Central memory CD8-positive, alpha-beta T cell (primary cell): Measurements from ENCODE around the gene SAYSD1.
"Not testable (repeated sequence)": the region's sequence is repeated elsewhere in the genome, so short reads cannot be mapped to it uniquely, and the experiment has no call there.

Experiments used
- ATAC-seq: fragments of 150-1000 bp; cut with Tn5 transposase; replicated peaks from 2 replicates; pipeline ENCODE4 v1.10.0; 2022; ENCODE audit warnings: mild to moderate bottlenecking, moderate FRiP score, moderate number of reproducible peaks; ENCODE audit not compliant: poor library complexity, severe bottlenecking; ENCODE audit errors: extremely low read depth
- DNase-seq, 2 donors: peaks; one replicate each; pipeline ENCODE4 v3.0.0; 2021; ENCODE audit warnings: low spot score in 2 of 2
- H3K27ac Mint-ChIP-seq: one replicate; pipeline ENCODE4 v1.8.0; 2022; ENCODE audit warnings: low read depth, mild to moderate bottlenecking, moderate library complexity, mixed read lengths
- H3K27me3 Mint-ChIP-seq: one replicate; pipeline ENCODE4 v1.8.0; 2022; ENCODE audit warnings: mixed read lengths
- H3K36me3 Mint-ChIP-seq: one replicate; pipeline ENCODE4 v1.8.0; 2022; ENCODE audit warnings: mild to moderate bottlenecking, moderate library complexity, mixed read lengths; ENCODE audit not compliant: insufficient read depth
- H3K4me1 Mint-ChIP-seq: one replicate; pipeline ENCODE4 v1.8.0; 2022; ENCODE audit warnings: mixed read lengths
- H3K4me3 Mint-ChIP-seq: one replicate; pipeline ENCODE4 v1.8.0; 2022; ENCODE audit warnings: mild to moderate bottlenecking, moderate library complexity, mixed read lengths
- H3K9me3 Mint-ChIP-seq: one replicate; pipeline ENCODE4 v1.8.0; 2022; ENCODE audit warnings: mixed read lengths

Gene SAYSD1

GRCh38 chr6:39114704-39115599 lies at the start of gene SAYSD1:
Gene SAYSD1 (minus strand): TSS chr6:39115186. CDS start chr6:39115089, 97 bp downstream.
- ATAC-seq (peak; percentile 89), DNase-seq (peak; percentile 84 to 88)
- peak within 1 kb of the TSS; percentile 91 for H3K4me3 Mint-ChIP-seq
- H3K9me3 Mint-ChIP-seq: no peaks in the 10 kb centered on the region
- peak within 1 kb of the TSS; percentile 95 for H3K27ac Mint-ChIP-seq
- peaks cover 7% of the 10 kb centered on the region for H3K36me3 Mint-ChIP-seq
- no peaks in the 10 kb centered on the region for H3K27me3 Mint-ChIP-seq
- H3K4me1 Mint-ChIP-seq: peaks cover 35% of the 10 kb centered on the region

GRCh38 chr6:39157511-39157910 lies 42.5 kb upstream of the SAYSD1 start:
- Mint-ChIP-seq H3K27ac (no peak overlapping the region), H3K27me3 (peaks cover 11% of the 10 kb centered on the region), H3K9me3 (no peaks in the 10 kb centered on the region), H3K4me1 (no peaks in the 10 kb centered on the region), H3K36me3 (no peaks in the 10 kb centered on the region), H3K4me3 (no peak overlapping the region)
- ATAC-seq (no peak), DNase-seq (no peak)

GRCh38 chr6:39156801-39157200 lies 41.8 kb upstream of the SAYSD1 start:
- H3K27me3 Mint-ChIP-seq: peaks cover 18% of the 10 kb centered on the region
- no peak overlapping the region for H3K27ac Mint-ChIP-seq
- no peaks in the 10 kb centered on the region for H3K36me3 Mint-ChIP-seq
- H3K9me3 Mint-ChIP-seq: no peaks in the 10 kb centered on the region
- ATAC-seq: no peak
- no peak for DNase-seq
- no peak overlapping the region for H3K4me3 Mint-ChIP-seq
- no peaks in the 10 kb centered on the region for H3K4me1 Mint-ChIP-seq

- ATAC-seq: no peak
- DNase-seq: no peak
- Mint-ChIP-seq H3K27me3 (peaks cover 39% of the 10 kb centered on the region), H3K4me3 (no peak overlapping the region), H3K4me1 (no peaks in the 10 kb centered on the region), H3K9me3 (no peaks in the 10 kb centered on the region), H3K27ac (no peak overlapping the region), H3K36me3 (no peaks in the 10 kb centered on the region)
Observed at GRCh38 chr6:39154705-39155104, 39.7 kb upstream of the SAYSD1 start.

GRCh38 chr6:39153766-39154397 lies 38.9 kb upstream of the SAYSD1 start:
- DNase-seq (no peak), ATAC-seq (no peak)
- Mint-ChIP-seq H3K4me3 (no peak overlapping the region), H3K4me1 (no peaks in the 10 kb centered on the region), H3K27ac (no peak overlapping the region), H3K36me3 (no peaks in the 10 kb centered on the region), H3K9me3 (no peaks in the 10 kb centered on the region), H3K27me3 (peaks cover 47% of the 10 kb centered on the region)

GRCh38 chr6:39152262-39152661 lies 37.3 kb upstream of the SAYSD1 start:
- H3K4me1 Mint-ChIP-seq: no peaks in the 10 kb centered on the region
- no peaks in the 10 kb centered on the region for H3K9me3 Mint-ChIP-seq
- no peak for ATAC-seq
- H3K27me3 Mint-ChIP-seq: peaks cover 63% of the 10 kb centered on the region
- H3K36me3 Mint-ChIP-seq: no peaks in the 10 kb centered on the region
- H3K27ac Mint-ChIP-seq: no peak overlapping the region
- no peak overlapping the region for H3K4me3 Mint-ChIP-seq
- DNase-seq: no peak

GRCh38 chr6:39151211-39151610 lies 36.2 kb upstream of the SAYSD1 start:
- no peak overlapping the region for H3K4me3 Mint-ChIP-seq
- DNase-seq: no peak
- peaks cover 67% of the 10 kb centered on the region for H3K27me3 Mint-ChIP-seq
- no peaks in the 10 kb centered on the region for H3K9me3 Mint-ChIP-seq
- ATAC-seq: no peak
- H3K27ac Mint-ChIP-seq: no peak overlapping the region
- no peaks in the 10 kb centered on the region for H3K4me1 Mint-ChIP-seq
- no peaks in the 10 kb centered on the region for H3K36me3 Mint-ChIP-seq

GRCh38 chr6:39144481-39145173 lies 29.6 kb upstream of the SAYSD1 start:
- Mint-ChIP-seq H3K4me3 (no peak overlapping the region), H3K27me3 (peaks cover 66% of the 10 kb centered on the region)

GRCh38 chr6:39143238-39143930 lies 28.4 kb upstream of the SAYSD1 start:
- Mint-ChIP-seq H3K9me3 (peaks cover 6% of the 10 kb centered on the region), H3K4me1 (no peaks in the 10 kb centered on the region), H3K27ac (no peak overlapping the region), H3K36me3 (no peaks in the 10 kb centered on the region), H3K27me3 (peaks cover 56% of the 10 kb centered on the region), H3K4me3 (no peak overlapping the region)
- no peak for DNase-seq
- no peak for ATAC-seq

More at GRCh38 chr6:39144481-39145173, 29.6 kb upstream of the SAYSD1 start:
- Mint-ChIP-seq H3K36me3 (no peaks in the 10 kb centered on the region), H3K27ac (no peak overlapping the region), H3K9me3 (no peaks in the 10 kb centered on the region), H3K4me1 (no peaks in the 10 kb centered on the region)
- no peak for DNase-seq
- ATAC-seq: no peak

GRCh38 chr6:39140556-39141167 lies 25.7 kb upstream of the SAYSD1 start:
- no peak overlapping the region for H3K4me3 Mint-ChIP-seq
- ATAC-seq (no peak), DNase-seq (no peak)
- H3K36me3 Mint-ChIP-seq: peaks cover 1% of the 10 kb centered on the region
- H3K27me3 Mint-ChIP-seq: peaks cover 35% of the 10 kb centered on the region
- H3K4me1 Mint-ChIP-seq: no peaks in the 10 kb centered on the region
- H3K27ac Mint-ChIP-seq: no peak overlapping the region
- peaks cover 6% of the 10 kb centered on the region for H3K9me3 Mint-ChIP-seq

GRCh38 chr6:39137245-39137644 lies 22.3 kb upstream of the SAYSD1 start:
- Mint-ChIP-seq H3K4me1 (no peaks in the 10 kb centered on the region), H3K4me3 (no peak overlapping the region), H3K36me3 (peaks cover 1% of the 10 kb centered on the region), H3K27ac (no peak overlapping the region), H3K9me3 (peaks cover 6% of the 10 kb centered on the region), H3K27me3 (peaks cover 22% of the 10 kb centered on the region)
- no peak for ATAC-seq
- DNase-seq: no peak

- not testable (repeated sequence) for DNase-seq
Observed at GRCh38 chr6:39136207-39136606, 21.2 kb upstream of the SAYSD1 start.

More at GRCh38 chr6:39136207-39136606, 21.2 kb upstream of the SAYSD1 start:
- H3K36me3 Mint-ChIP-seq, H3K4me3 Mint-ChIP-seq, ATAC-seq, H3K27ac Mint-ChIP-seq, H3K9me3 Mint-ChIP-seq, H3K4me1 Mint-ChIP-seq: not testable (repeated sequence)
- H3K27me3 Mint-ChIP-seq: peaks cover 18% of the 10 kb centered on the region
